Gastrocnemius medialis (tissue), 4 donors: ENCODE measurements around the gene HUWE1.

Source experiments
- POLR2A ChIP-seq, 2 donors: fragments of 450-650 bp; IDR thresholded peaks; one replicate each; pipeline ENCODE4 v1.6.1; 2017; ENCODE audit warnings: antibody characterized with exemption in 2 of 2, mild to moderate bottlenecking in 2 of 2, moderate library complexity in 2 of 2
- TF ChIP-seq, protein P1 (sequence below), 5 experiments: fragments of 450-650 bp in 3 of 5; fragments of 200-600 bp in 2 of 5; sonication (generic) in 2 of 5; IDR thresholded peaks in 4 of 5; conservative IDR thresholded peaks in 1 of 5; 1 replicate in 4 of 5; 2 replicates in 1 of 5; pipeline ENCODE4 v1.5.1; 2016 to 2019; ENCODE audit warnings: antibody characterized with exemption in 5 of 5, mild to moderate bottlenecking in 3 of 5, moderate library complexity in 3 of 5

DNA sequence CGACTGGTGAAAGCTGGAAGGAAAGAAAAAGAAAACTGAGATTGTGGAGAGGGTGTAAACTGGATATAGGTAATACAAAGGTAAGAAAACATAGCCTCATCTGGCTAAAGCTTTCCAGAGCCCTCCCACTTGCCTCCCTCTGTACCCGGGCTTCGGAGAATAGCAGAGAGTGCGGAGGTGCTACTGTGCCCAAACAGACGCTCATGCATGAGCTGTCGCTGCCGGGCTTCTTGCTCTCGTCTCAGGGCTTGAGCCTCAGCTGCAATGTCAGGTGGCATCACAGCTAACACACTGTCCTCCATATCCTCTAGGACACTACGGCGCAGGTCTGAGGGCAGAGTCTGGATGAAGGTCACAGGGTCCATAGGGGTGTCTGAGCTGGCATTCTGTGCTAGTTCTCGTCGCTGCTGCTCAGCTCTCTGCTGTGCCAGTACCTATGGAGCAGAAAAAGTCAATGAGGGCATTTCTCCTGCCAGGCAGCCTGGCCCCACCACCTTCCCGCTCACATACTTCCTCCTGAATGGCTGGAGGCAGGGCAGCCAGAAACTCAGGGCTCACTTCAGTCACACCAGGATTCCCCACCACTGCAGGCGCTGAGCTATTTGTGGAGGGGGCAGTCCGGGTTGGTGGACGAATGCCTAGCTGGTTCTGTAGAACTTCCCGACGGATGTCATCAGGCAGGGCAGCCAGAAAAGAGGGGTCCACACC is 135.6 kb downstream of the HUWE1 start:
- TF ChIP-seq, protein P1, sequence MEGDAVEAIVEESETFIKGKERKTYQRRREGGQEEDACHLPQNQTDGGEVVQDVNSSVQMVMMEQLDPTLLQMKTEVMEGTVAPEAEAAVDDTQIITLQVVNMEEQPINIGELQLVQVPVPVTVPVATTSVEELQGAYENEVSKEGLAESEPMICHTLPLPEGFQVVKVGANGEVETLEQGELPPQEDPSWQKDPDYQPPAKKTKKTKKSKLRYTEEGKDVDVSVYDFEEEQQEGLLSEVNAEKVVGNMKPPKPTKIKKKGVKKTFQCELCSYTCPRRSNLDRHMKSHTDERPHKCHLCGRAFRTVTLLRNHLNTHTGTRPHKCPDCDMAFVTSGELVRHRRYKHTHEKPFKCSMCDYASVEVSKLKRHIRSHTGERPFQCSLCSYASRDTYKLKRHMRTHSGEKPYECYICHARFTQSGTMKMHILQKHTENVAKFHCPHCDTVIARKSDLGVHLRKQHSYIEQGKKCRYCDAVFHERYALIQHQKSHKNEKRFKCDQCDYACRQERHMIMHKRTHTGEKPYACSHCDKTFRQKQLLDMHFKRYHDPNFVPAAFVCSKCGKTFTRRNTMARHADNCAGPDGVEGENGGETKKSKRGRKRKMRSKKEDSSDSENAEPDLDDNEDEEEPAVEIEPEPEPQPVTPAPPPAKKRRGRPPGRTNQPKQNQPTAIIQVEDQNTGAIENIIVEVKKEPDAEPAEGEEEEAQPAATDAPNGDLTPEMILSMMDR (IDR thresholded peaks at IDR 0.05 in 4 of 5, conservative IDR thresholded peaks at IDR 0.05 in 1 of 5), result no peak
- no peak for TF ChIP-seq POLR2A (IDR thresholded peaks at IDR 0.05)
